ENCODE data around the gene TPRG1. TPM values are rescaled to one million over a fixed set of nuclear protein-coding genes. Genes with fewer than 3 reads are reported as not detected.

Gene TPRG1
- total and polyA plus RNA-seq, 2 of the 4 experiments (the other 2 are of a cell fraction): 0.17 TPM; not detected in 1

DNA sequence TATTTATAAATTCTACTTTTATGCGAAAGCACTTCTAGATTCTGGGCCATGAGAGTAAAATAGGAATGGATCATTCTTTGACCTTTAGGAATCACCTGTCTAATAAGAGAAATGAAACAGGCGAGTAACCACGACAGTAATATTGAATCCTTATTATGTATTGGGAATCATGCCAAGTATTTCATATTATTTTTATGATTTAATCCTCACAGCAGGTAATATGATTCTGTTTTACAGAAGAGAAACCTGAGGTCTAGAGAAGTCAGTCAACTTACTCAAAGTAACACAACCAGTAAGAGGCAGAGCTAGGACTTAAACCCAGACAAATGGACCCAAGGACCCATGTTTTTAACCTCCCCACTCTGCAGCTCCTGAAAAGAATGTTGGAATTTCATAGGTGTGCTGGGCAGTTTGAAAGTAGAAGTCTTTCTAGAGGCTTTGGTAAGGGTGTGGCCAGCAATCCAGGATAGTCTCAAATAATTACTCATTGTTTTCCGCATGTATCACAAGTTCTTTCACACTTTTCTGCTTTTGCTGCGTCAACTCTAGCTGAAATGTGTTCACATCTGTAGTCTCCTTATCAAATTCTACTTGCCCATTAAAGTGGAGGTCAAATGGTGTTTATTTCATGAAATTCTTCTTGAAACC is 181.7 kb downstream of the TPRG1 start:
- ATAC-seq (ENCODE audit: low read depth): no peak
- in situ Hi-C loops (cut with MboI; ENCODE audit: low sequenced_read_pairs): no loop called here

More for the DNA sequence above, 181.7 kb downstream of the TPRG1 start:
- no peak overlapping the region for H3K56ac ChIP-seq (ENCODE audit: extremely low read depth, insufficient read depth, low read length)
- no peaks in the 10 kb centered on the region for H3K9me3 ChIP-seq (ENCODE audit: control insufficient read depth, insufficient read depth, low read length)
- no peak overlapping the region for H3K4me2 ChIP-seq (ENCODE audit: low read depth, low read length)
- no peak overlapping the region for H4K91ac ChIP-seq (ENCODE audit: insufficient read depth, low read depth, low read length)
- H2AK5ac ChIP-seq (ENCODE audit: low read depth, low read length): no peak overlapping the region
- ChIA-PET POLR2A (ENCODE audit: unreplicated experiment) (no interaction called here), CTCF (no interaction called here)
- H4K5ac ChIP-seq (ENCODE audit: low read depth, low read length): no peak overlapping the region
- dilution Hi-C loops (cut with HindIII; ENCODE audit: low sequenced_read_pairs, unreplicated experiment) (no loop called here), intact Hi-C loops (cut with micrococcal nuclease) (no loop called here)
- no peaks in the 10 kb centered on the region for H4K20me1 ChIP-seq (ENCODE audit: insufficient read depth, low read length)
- no peak overlapping the region for H3K14ac ChIP-seq (replicated peaks; ENCODE audit: low read depth, low read length)
- no peaks in the 10 kb centered on the region for H3K79me1 ChIP-seq (ENCODE audit: low read depth in 1 of 2, low read length in 2 of 2)
- no peak overlapping the region for H3K23ac ChIP-seq (ENCODE audit: low read depth, low read length)
- no peak overlapping the region for H2BK20ac ChIP-seq (ENCODE audit: low read depth, low read length)
- no peak for TF ChIP-seq RCOR1 (IDR thresholded peaks at IDR 0.05; ENCODE audit: insufficient replicate concordance, low read length)
- no peak for TF ChIP-seq RAD21 (IDR thresholded peaks at IDR 0.05; ENCODE audit: low read length)
- no peak for TF ChIP-seq SMC3 (IDR thresholded peaks at IDR 0.05; ENCODE audit: low read depth, low read length)
- TF ChIP-seq CEBPB (IDR thresholded peaks at IDR 0.05; ENCODE audit: low read depth, low read length): no peak
- no peak for TF ChIP-seq MAFK (IDR thresholded peaks at IDR 0.05; ENCODE audit: low read depth, low read length)
- no peak for TF ChIP-seq BHLHE40 (IDR thresholded peaks at IDR 0.05; ENCODE audit: low read depth, low read length)
- no peak for TF ChIP-seq RFX5 (IDR thresholded peaks at IDR 0.05; ENCODE audit: low read depth, low read length)
- TF ChIP-seq FOS (IDR thresholded peaks at IDR 0.05; ENCODE audit: low read depth, low read length): no peak
- no peak for TF ChIP-seq USF2 (IDR thresholded peaks at IDR 0.05; ENCODE audit: low read depth, low read length)
- TF ChIP-seq MXI1 (IDR thresholded peaks at IDR 0.05; ENCODE audit: borderline replicate concordance, low read depth, low read length): no peak
- no peak for TF ChIP-seq MAZ (IDR thresholded peaks at IDR 0.05; ENCODE audit: borderline replicate concordance, low read depth, low read length)
- TF ChIP-seq ELK1 (IDR thresholded peaks at IDR 0.05; ENCODE audit: borderline replicate concordance, low read depth, low read length): no peak
- TF ChIP-seq POLR2A (IDR thresholded peaks at IDR 0.05; ENCODE audit: low read depth, low read length): no peak
- no peak for TF ChIP-seq CHD1 (IDR thresholded peaks at IDR 0.05; ENCODE audit: low read depth, low read length)
- TF ChIP-seq NFE2L2 (IDR thresholded peaks at IDR 0.05; ENCODE audit: low read depth, low read length): no peak
- TF ChIP-seq, protein P1, sequence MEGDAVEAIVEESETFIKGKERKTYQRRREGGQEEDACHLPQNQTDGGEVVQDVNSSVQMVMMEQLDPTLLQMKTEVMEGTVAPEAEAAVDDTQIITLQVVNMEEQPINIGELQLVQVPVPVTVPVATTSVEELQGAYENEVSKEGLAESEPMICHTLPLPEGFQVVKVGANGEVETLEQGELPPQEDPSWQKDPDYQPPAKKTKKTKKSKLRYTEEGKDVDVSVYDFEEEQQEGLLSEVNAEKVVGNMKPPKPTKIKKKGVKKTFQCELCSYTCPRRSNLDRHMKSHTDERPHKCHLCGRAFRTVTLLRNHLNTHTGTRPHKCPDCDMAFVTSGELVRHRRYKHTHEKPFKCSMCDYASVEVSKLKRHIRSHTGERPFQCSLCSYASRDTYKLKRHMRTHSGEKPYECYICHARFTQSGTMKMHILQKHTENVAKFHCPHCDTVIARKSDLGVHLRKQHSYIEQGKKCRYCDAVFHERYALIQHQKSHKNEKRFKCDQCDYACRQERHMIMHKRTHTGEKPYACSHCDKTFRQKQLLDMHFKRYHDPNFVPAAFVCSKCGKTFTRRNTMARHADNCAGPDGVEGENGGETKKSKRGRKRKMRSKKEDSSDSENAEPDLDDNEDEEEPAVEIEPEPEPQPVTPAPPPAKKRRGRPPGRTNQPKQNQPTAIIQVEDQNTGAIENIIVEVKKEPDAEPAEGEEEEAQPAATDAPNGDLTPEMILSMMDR (conservative IDR thresholded peaks at IDR 0.05; ENCODE audit: low read depth, low read length): no peak
- no peak overlapping the region for H3K9ac ChIP-seq (ENCODE audit: low read depth, low read length)
- H2AK9ac ChIP-seq (replicated peaks; ENCODE audit: low read depth, low read length, poor library complexity): no peak overlapping the region
- DNase-seq: no peak
- H2BK5ac ChIP-seq (ENCODE audit: low read depth, low read length, poor library complexity, severe bottlenecking): no peak overlapping the region
- H3K9me1 ChIP-seq (ENCODE audit: insufficient read depth, low read length): no peaks in the 10 kb centered on the region
- H3K4me1 ChIP-seq (ENCODE audit: control insufficient read depth, insufficient read depth, low read length): peaks cover 5% of the 10 kb centered on the region; the same call in 1 of the 2 replicates
- H2BK120ac ChIP-seq (ENCODE audit: low read depth, low read length): no peak overlapping the region
- no peaks in the 10 kb centered on the region for H3K36me3 ChIP-seq (ENCODE audit: control insufficient read depth, insufficient read depth, low read length)
- peaks cover 3% of the 10 kb centered on the region; the same call in 1 of the 2 replicates for H3K27me3 ChIP-seq (ENCODE audit: control insufficient read depth, insufficient read depth, low read length)
- H3K4ac ChIP-seq (ENCODE audit: low read depth, low read length): no peak overlapping the region
- no peak overlapping the region for H3K18ac ChIP-seq (ENCODE audit: low read depth, low read length)
- no peak overlapping the region for H3K4me3 ChIP-seq (ENCODE audit: insufficient read depth, low read depth, low read length)
- no peak overlapping the region for H4K8ac ChIP-seq (ENCODE audit: low read depth in 2 of 2, low read length in 2 of 2)
- no CpG with 5 or more reads among the region's 5 CpGs for WGBS, 2 experiments (ENCODE audit: extremely low coverage in 2 of 2, insufficient read length in 1 of 2)
- H2AFZ ChIP-seq (replicated peaks; ENCODE audit: low read length, poor library complexity): no peak overlapping the region
- no peak overlapping the region for H2BK15ac ChIP-seq (ENCODE audit: low read depth, low read length)
- H3K27ac ChIP-seq (ENCODE audit: insufficient read depth, low read length): no peak overlapping the region
- no TSS peak for BruUV-seq (replicated peaks)
